Measurements from ENCODE around the gene GRK6. TPM values are rescaled to one million over a fixed set of nuclear protein-coding genes. Genes with fewer than 3 reads are reported as not detected.

GRK6 gene
- total and polyA plus RNA-seq, 2 of the 4 experiments (the other 2 are of a cell fraction), result 25.3 to 30.1 TPM

DNA sequence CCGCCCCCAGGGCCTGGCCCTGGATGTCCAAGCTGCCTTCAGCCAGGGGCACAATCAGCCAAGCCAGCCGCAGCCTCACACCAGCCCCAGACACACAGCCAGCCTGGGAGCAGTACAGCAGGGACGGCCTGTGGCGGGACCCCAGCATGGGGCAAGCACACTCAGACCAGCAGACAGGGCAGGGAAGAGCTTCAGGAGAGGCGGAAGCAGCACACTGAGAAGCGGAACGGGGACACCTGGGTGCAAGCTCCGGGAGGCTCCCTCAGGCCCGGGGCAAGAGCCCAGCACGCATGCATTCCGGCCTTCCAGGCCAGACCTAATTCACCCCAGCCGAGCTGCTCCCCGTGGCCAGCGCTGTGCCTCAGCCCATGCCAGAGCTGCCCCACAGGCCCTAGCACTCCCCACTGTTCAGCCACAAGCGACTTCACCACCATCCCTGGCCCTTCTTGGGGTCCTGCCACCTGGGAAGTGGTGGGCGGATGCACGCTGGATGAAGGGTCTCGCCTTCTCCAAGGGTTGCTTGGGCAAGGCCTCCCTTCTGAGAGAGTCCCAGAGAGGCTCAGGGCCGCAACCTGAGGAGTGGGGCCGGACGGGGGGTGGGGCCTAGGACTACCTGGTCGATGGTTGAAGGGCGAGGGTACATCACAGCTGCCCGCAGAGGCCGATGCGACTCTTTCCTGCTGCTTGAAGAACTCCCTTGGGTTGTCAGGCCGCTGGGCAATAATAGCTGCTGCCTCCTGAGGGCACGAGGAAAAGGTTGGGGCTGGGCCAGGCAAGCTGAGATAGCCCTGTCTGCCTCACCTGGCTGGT, 33.5 kb downstream of the GRK6 start:
- POLR2A ChIA-PET (ENCODE audit: unreplicated experiment), result no interaction called here

More for the DNA sequence above, 33.5 kb downstream of the GRK6 start:
- Histone ChIP-seq H2AFZ (replicated peaks; ENCODE audit: low read length, poor library complexity) (no peak overlapping the region), H3K4me3 (ENCODE audit: insufficient read depth, low read depth, low read length) (no peak overlapping the region), H3K14ac (replicated peaks; ENCODE audit: low read depth, low read length) (no peak overlapping the region), H4K20me1 (ENCODE audit: insufficient read depth, low read length) (peaks cover 75% of the 10 kb centered on the region), H2BK120ac (ENCODE audit: low read depth, low read length) (no peak overlapping the region), H3K4ac (ENCODE audit: low read depth, low read length) (no peak overlapping the region), H4K91ac (ENCODE audit: insufficient read depth, low read depth, low read length) (no peak overlapping the region), H3K27ac (ENCODE audit: insufficient read depth, low read length) (no peak overlapping the region), H2AK5ac (ENCODE audit: low read depth, low read length) (no peak overlapping the region), H3K36me3 (ENCODE audit: control insufficient read depth, insufficient read depth, low read length) (peaks cover 59% of the 10 kb centered on the region), H3K9me1 (ENCODE audit: insufficient read depth, low read length) (no peaks in the 10 kb centered on the region), H2BK5ac (ENCODE audit: low read depth, low read length, poor library complexity, severe bottlenecking) (no peak overlapping the region), H4K8ac (ENCODE audit: low read depth in 2 of 2, low read length in 2 of 2) (no peak overlapping the region), H3K9ac (ENCODE audit: low read depth, low read length) (no peak overlapping the region), H3K27me3 (ENCODE audit: control insufficient read depth, insufficient read depth, low read length) (no peaks in the 10 kb centered on the region), H3K4me2 (ENCODE audit: low read depth, low read length) (no peak overlapping the region), H3K56ac (ENCODE audit: extremely low read depth, insufficient read depth, low read length) (no peak overlapping the region), H3K18ac (ENCODE audit: low read depth, low read length) (no peak overlapping the region), H2BK20ac (ENCODE audit: low read depth, low read length) (no peak overlapping the region), H3K4me1 (ENCODE audit: control insufficient read depth, insufficient read depth, low read length) (peaks cover 5% of the 10 kb centered on the region), H2AK9ac (replicated peaks; ENCODE audit: low read depth, low read length, poor library complexity) (no peak overlapping the region), H4K5ac (ENCODE audit: low read depth, low read length) (no peak overlapping the region), H2BK15ac (ENCODE audit: low read depth, low read length) (no peak overlapping the region), H3K23ac (ENCODE audit: low read depth, low read length) (no peak overlapping the region), H3K9me3 (ENCODE audit: control insufficient read depth, insufficient read depth, low read length) (no peaks in the 10 kb centered on the region), H3K79me1 (ENCODE audit: low read depth in 1 of 2, low read length in 2 of 2) (peaks cover 11 to 31% of the 10 kb centered on the region in 2 experiments)
- CTCF ChIA-PET, result no interaction called here
- ATAC-seq (ENCODE audit: low read depth), result no peak
- DNase-seq, result no peak
- BruUV-seq (replicated peaks), result no TSS peak
- intact Hi-C loops (cut with micrococcal nuclease) (no loop called here), in situ Hi-C loops (cut with MboI; ENCODE audit: low sequenced_read_pairs) (no loop called here), dilution Hi-C loops (cut with HindIII; ENCODE audit: low sequenced_read_pairs, unreplicated experiment) (no loop called here)
- no peak for TF ChIP-seq FOS (IDR thresholded peaks at IDR 0.05; ENCODE audit: low read depth, low read length)
- TF ChIP-seq CHD1 (IDR thresholded peaks at IDR 0.05; ENCODE audit: low read depth, low read length), result no peak
- no peak for TF ChIP-seq MAFK (IDR thresholded peaks at IDR 0.05; ENCODE audit: low read depth, low read length)
- TF ChIP-seq, protein P1, sequence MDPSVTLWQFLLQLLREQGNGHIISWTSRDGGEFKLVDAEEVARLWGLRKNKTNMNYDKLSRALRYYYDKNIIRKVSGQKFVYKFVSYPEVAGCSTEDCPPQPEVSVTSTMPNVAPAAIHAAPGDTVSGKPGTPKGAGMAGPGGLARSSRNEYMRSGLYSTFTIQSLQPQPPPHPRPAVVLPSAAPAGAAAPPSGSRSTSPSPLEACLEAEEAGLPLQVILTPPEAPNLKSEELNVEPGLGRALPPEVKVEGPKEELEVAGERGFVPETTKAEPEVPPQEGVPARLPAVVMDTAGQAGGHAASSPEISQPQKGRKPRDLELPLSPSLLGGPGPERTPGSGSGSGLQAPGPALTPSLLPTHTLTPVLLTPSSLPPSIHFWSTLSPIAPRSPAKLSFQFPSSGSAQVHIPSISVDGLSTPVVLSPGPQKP (IDR thresholded peaks at IDR 0.05; ENCODE audit: borderline replicate concordance, low read depth, low read length), result no peak
- TF ChIP-seq, protein P2, sequence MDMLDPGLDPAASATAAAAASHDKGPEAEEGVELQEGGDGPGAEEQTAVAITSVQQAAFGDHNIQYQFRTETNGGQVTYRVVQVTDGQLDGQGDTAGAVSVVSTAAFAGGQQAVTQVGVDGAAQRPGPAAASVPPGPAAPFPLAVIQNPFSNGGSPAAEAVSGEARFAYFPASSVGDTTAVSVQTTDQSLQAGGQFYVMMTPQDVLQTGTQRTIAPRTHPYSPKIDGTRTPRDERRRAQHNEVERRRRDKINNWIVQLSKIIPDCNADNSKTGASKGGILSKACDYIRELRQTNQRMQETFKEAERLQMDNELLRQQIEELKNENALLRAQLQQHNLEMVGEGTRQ (IDR thresholded peaks at IDR 0.05; ENCODE audit: low read depth, low read length), result no peak
- TF ChIP-seq RFX5 (IDR thresholded peaks at IDR 0.05; ENCODE audit: low read depth, low read length), result no peak
- no peak for TF ChIP-seq MXI1 (IDR thresholded peaks at IDR 0.05; ENCODE audit: borderline replicate concordance, low read depth, low read length)
- TF ChIP-seq CEBPB (IDR thresholded peaks at IDR 0.05; ENCODE audit: low read depth, low read length), result no peak
- no peak for TF ChIP-seq SMC3 (IDR thresholded peaks at IDR 0.05; ENCODE audit: low read depth, low read length)
- TF ChIP-seq, protein P3, sequence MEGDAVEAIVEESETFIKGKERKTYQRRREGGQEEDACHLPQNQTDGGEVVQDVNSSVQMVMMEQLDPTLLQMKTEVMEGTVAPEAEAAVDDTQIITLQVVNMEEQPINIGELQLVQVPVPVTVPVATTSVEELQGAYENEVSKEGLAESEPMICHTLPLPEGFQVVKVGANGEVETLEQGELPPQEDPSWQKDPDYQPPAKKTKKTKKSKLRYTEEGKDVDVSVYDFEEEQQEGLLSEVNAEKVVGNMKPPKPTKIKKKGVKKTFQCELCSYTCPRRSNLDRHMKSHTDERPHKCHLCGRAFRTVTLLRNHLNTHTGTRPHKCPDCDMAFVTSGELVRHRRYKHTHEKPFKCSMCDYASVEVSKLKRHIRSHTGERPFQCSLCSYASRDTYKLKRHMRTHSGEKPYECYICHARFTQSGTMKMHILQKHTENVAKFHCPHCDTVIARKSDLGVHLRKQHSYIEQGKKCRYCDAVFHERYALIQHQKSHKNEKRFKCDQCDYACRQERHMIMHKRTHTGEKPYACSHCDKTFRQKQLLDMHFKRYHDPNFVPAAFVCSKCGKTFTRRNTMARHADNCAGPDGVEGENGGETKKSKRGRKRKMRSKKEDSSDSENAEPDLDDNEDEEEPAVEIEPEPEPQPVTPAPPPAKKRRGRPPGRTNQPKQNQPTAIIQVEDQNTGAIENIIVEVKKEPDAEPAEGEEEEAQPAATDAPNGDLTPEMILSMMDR (conservative IDR thresholded peaks at IDR 0.05; ENCODE audit: low read depth, low read length), result no peak
- no peak for TF ChIP-seq NFE2L2 (IDR thresholded peaks at IDR 0.05; ENCODE audit: low read depth, low read length)
- no peak for TF ChIP-seq RAD21 (IDR thresholded peaks at IDR 0.05; ENCODE audit: low read length)
- no peak for TF ChIP-seq RCOR1 (IDR thresholded peaks at IDR 0.05; ENCODE audit: insufficient replicate concordance, low read length)
- TF ChIP-seq BHLHE40 (IDR thresholded peaks at IDR 0.05; ENCODE audit: low read depth, low read length), result no peak
- 98% methylated on average over 16 of the region's 28 CpGs; no CpG with 5 or more reads in 1 of the 2 experiments for WGBS, 2 experiments (ENCODE audit: extremely low coverage in 2 of 2, insufficient read length in 1 of 2)
